Stimulated activated CD4-positive, alpha-beta T cell treated with anti-CD3 and anti-CD28 coated beads, Interleukin-2, amount 100 ng/mL, for 24 hours (primary cell): ENCODE data around the gene RBM44.
"Not testable (repeated sequence)": the region's sequence is repeated elsewhere in the genome, so short reads cannot be mapped to it uniquely, and the experiment has no call there.

ENCODE experiments used
- DNase-seq, 2 donors: peaks; one replicate each; pipeline ENCODE4 v3.0.0-alpha.2; 2020

RBM44 gene, protein sequence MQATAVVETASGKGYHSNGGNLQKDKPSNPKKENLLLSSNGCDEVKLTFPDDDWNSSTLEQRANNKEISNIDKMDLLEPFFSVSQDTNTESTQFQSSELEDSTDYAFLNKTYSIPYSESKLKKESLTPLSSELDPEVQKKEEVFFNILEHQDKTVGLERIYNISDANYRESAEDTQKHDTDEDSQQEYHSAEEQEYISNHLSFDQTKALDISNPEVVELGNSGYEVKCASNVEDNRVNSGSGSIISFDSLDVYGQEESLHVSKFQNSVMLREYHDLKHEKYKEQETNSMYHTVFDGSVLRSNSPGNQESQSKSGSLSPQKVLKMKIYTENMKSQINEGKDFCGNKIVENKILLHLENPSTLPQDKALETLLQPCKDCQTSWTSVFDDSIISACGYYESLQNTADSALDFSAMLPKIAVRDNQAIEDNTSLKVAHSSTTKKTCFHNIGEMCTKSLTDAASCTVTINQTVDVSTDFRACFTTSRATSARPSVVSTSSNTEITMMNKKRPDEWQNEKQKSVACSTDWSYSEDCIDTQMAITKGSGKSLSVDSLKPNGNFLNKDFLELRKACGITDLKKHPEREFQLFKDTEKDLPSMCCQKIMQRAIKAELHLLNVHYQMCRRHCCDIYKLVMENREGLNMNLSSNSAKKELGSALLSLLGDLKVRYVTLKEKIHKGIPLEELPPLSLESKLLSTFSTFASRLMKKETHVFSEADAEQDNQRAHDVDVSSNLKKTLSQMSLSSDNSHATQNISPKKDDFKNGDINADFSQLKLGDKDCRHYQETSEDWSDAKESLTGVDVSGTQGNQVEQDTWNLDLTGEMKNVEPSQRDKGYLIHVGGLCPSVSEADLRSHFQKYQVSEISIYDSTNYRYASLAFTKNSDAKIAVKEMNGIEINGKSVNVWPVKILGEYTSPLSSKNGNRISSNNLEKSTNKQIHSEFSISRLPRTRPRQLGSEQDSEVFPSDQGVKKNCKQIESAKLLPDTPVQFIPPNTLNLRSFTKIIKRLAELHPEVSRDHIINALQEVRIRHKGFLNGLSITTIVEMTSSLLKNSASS

GRCh38 chr2:237798236-237799059 is at the start of gene RBM44:
RBM44 (plus strand) TSS chr2:237798779; CDS start chr2:237813610, 14,831 bp downstream.
- no peak for DNase-seq

DNA sequence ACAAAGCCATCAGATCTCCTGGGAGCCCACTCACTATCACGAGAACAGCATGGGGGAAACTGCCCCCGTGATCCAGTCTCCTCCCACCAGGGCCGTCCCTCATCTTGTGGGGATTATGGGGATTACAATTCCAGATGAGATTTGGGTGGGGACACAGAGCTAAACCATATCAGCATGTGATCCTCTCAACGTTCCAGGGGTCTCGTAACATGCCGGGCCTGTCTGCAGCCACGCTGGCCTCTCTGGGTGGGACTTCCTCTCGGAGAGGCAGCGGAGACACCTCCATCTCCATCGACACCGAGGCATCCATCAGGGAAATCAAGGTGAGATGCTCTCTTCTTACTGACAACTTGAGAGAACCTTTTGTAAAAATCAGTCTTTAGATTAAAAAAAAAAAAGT is 49.6 kb upstream of the RBM44 start:
- DNase-seq, result no peak

GRCh38 chr2:237749961-237750360 is 48.6 kb upstream of the RBM44 start:
- no peak for DNase-seq

DNA sequence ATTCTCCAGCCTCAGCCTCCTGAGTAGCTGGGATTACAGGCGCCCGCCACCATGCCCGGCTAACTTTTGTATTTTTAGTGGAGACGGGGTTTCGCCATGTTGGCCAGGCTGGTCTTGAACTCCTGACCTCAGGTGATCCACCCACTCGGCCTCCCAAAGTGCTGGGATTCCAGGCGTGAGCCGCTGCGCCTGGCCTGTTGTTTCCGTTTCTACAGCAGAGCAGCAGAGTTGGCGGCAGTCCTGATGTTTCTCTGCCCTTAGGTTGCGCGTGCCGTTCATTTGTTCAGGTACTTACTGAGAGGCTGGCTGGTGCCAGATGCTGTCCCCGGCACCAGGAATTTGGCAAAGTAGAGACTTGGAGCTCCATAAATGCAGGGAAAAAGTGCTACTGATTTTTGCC is 48.1 kb upstream of the RBM44 start:
- DNase-seq, result not testable (repeated sequence)

GRCh38 chr2:237752761-237753165 is 45.8 kb upstream of the RBM44 start:
- DNase-seq, result peak in 1 of 2 donors; percentile 48

- no peak for DNase-seq
Measured at GRCh38 chr2:237754182-237754581, 44.4 kb upstream of the RBM44 start.

DNA sequence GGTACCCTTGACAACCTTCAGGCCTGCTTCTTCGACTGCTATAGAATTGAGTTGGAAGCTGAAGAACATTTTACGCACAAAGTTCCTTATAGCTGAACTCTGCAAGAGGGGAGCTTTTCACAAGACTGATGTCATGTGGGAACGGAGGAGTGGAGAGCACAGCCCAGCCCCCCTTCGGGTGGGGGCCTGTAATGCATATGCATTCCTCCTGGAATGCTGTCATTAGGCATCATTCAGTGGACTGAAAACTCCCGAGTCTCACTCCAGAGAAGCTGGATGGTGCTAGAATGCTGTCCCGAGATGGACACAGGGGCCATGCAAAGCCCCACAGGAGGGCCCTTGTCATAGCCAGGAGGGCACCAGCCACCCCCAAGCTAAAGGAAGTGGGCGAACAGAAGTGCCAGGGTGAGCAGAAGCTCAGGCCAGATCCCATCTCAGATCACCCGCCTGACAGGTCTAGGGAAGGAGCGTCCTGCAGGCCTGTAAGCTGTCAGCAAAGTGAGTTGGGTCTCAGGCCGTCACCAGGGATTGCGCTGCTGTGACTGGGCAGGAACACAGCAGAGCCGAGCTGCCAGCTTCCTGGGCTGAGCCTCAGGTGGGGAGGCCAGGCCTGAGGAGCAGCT is 43.8 kb upstream of the RBM44 start:
- no peak for DNase-seq

DNA sequence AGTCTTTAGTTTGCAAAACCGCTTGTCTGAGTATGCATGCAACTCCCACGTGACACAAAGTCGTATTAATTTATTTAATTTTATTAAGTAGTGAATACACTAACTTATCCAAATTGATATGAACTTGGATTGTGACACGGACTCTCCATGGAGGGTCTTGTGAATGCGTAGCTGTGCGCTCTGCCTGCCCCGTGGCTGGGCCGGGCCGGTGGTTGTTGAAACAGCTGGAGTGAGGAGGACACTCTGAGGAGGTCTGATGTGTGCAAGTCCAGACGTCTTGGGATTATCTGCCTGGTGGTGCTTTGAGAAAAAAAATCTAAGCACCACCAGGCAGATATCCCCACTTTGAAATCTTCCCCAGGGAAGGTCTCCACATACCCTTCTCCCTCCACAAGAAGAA is 41.0 kb upstream of the RBM44 start:
- peak in 1 of 2 donors; percentile 11 for DNase-seq

GRCh38 chr2:237758185-237758584 is 40.4 kb upstream of the RBM44 start:
- DNase-seq, result no peak

DNA sequence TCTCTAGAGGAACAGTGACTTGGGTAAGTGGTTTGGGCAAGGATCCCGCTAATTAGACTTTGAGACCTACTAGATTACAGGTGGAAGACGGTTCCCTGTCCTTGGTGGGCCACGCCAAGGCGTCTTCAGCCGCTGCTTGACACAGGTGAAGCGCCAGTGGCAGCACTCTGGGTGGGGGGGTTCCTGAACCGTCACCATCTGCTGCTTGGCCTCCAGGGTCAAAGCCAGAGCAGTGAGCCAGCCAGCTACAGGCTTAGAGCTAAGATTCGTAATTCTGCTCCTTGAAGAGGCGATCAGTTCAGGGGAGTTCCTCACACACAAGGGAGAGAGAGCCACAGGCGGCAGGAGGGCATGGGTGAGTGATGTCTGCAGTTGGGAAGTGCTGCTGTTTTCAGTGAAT is 39.4 kb upstream of the RBM44 start:
- DNase-seq, result peak in 1 of 2 donors; percentile 7

GRCh38 chr2:237760506-237761502 is 37.8 kb upstream of the RBM44 start:
- DNase-seq, result peak in 1 of 2 donors; percentile 5

DNA sequence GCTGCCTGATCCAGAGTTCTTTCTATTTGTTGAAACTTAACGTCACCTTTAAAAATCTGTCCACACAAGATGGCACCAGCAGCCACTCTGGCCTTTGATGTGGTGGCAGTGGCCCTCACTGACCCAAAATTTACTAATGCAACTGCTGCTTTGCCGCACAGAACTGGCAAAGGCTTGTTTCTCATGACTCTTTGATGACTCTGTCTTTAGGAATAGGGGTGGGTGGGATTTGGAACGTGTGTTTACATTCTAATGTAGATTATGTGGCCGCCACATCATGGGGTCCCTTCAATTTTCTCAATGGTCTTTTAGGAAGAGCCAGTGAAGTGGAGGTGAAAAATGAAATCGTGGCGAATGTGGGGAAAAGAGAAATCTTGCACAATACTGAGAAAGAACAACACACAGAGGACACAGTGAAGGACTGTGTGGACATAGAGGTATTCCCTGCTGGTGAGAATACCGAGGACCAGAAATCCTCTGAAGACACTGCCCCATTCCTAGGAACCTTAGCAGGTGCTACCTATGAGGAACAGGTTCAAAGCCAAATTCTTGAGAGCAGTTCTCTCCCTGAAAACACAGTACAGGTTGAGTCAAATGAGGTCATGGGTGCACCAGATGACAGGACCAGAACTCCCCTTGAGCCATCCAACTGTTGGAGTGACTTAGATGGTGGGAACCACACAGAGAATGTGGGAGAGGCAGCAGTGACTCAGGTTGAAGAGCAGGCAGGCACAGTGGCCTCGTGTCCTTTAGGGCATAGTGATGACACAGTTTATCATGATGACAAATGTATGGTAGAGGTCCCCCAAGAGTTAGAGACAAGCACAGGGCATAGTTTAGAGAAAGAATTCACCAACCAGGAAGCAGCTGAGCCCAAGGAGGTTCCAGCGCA is 36.0 kb upstream of the RBM44 start:
- not testable (repeated sequence) for DNase-seq

- DNase-seq, result no peak
Measured at GRCh38 chr2:237763812-237764211, 34.8 kb upstream of the RBM44 start.

GRCh38 chr2:237765122-237765521 is 33.5 kb upstream of the RBM44 start:
- DNase-seq, result not testable (repeated sequence)

DNA sequence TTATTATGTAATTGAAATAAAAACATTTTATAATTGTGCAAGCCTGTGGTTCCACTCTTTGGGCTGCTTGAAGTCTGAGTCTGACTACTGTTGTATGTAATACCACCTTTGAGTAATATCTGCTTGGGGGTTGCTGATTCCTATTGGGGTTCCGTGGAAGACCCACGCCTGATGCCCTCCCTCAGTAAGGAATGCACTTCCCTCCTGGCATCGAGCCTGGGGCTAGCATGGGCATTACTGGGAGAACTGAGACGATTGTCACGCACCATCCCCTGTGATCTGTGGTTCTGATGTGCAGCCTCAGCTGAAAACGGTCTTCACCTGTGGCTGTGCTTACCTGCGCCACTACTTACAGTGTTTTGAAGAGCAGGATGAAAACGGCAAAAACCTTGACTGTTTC is 32.7 kb upstream of the RBM44 start:
- no peak for DNase-seq

GRCh38 chr2:237766340-237766739 is 32.2 kb upstream of the RBM44 start:
- no peak for DNase-seq

DNA sequence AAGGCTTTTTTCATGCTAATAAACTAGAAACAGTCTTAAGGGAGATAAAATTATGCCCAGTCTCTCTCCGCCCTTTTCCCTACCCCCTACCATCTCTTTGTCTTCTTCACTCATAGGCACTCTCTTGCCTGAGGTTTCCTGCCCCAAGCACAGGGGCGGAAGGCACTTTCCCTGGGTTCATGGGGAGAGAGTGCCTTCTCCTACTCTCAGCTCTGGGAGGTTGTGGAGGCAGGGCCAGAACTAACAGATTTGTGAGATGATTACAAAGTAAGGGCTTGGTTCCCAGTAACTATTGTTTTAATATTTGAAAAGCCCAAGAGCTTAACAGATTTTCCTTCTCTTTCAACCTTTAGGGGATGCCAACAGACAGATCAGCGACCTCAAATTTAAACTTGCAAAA is 26.1 kb upstream of the RBM44 start:
- DNase-seq, result no peak

DNA sequence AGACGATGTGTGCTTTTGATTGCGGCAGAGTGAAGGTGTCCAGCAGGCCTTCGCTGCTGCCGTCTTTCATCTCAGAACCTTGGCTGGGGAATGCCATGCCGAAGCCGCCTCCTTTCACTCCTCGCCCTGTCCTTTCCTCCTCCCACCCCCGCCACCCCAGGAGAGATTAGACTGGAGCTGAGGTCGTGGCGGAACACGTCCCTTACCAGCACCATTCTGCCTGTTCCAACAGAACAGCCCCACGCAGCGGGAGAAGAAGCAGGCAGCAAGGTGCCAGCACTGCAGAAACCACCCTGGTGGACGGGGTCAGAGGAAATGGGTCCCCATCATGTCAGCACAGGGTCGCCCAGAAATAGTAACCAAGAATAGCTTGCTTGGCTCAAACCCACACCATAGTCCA is 24.8 kb upstream of the RBM44 start:
- DNase-seq, result no peak

GRCh38 chr2:237774811-237775553 is 23.6 kb upstream of the RBM44 start:
- DNase-seq, result peak; percentile 54 to 58
